Muscle layer of colon (tissue), 2 donors: Measurements from ENCODE around the gene NFYA.

ENCODE experiments used
- H3K27ac ChIP-seq: one replicate; pipeline ENCODE4 v1.7.0; 2013; ENCODE audit warnings: low read depth, mild to moderate bottlenecking, low read length, moderate library complexity
- H3K27me3 ChIP-seq, 2 donors: one replicate each; pipeline ENCODE4 v1.7.0; 2013; ENCODE audit warnings: low read length in 2 of 2, mild to moderate bottlenecking in 2 of 2; ENCODE audit not compliant: insufficient read depth in 2 of 2, control insufficient read depth in 1 of 2
- H3K36me3 ChIP-seq: one replicate; pipeline ENCODE4 v1.7.0; 2013; ENCODE audit warnings: mild to moderate bottlenecking, low read length; ENCODE audit not compliant: insufficient read depth
- H3K4me1 ChIP-seq: one replicate; pipeline ENCODE4 v1.7.0; 2013; ENCODE audit warnings: mild to moderate bottlenecking, low read length; ENCODE audit not compliant: insufficient read depth
- H3K4me3 ChIP-seq, 2 donors: one replicate each; pipeline ENCODE4 v1.7.0; 2013; ENCODE audit warnings: low read length in 2 of 2, low read depth in 1 of 2, mild to moderate bottlenecking in 1 of 2, moderate library complexity in 1 of 2
- H3K9ac ChIP-seq: one replicate; pipeline ENCODE4 v1.7.0; 2013; ENCODE audit warnings: low read length
- H3K9me3 ChIP-seq: one replicate; pipeline ENCODE4 v1.7.0; 2013; ENCODE audit warnings: mild to moderate bottlenecking, low read length
- donor health status: abdominal sarcoma.
- donor health status: Adenocarcinoma of cecum.

The NFYA gene

GRCh38 chr6:41072836-41073202 is at the start of gene NFYA:
Gene NFYA (plus strand): TSS chr6:41072974. CDS start chr6:41079090, 6,116 bp downstream.
- Histone ChIP-seq H3K9ac (peak within 1 kb of the TSS; percentile 90), H3K4me3 (peak within 1 kb of the TSS; percentile 77 to 88), H3K36me3 (peaks cover 9% of the 10 kb centered on the region), H3K27ac (peak within 1 kb of the TSS; percentile 100), H3K4me1 (peaks cover 31% of the 10 kb centered on the region), H3K9me3 (no peaks in the 10 kb centered on the region), H3K27me3 (no peaks in the 10 kb centered on the region)

DNA sequence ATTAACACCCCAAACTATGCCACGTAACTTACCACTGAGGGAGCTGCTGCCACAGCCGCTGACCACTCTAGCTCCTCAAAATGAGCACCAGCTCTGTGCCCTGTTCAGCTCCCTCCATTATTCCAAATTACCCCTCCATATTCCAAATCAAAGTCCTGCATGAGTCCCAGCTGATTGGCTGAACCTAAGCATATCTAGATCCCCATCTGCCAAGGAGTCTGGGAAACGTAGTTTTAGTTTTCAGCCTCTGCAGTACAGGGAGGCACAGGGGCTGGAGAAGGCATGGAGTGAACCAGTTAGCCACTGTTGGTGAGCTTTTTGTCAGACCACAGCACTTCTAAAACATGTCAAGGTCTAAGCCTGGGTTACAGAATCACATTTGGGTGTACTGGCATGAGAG is 49.7 kb upstream of the NFYA start:
- H3K4me1 ChIP-seq = peaks cover 16% of the 10 kb centered on the region
- H3K27me3 ChIP-seq = no peaks in the 10 kb centered on the region
- H3K4me3 ChIP-seq = no peak overlapping the region
- H3K9ac ChIP-seq = no peak overlapping the region
- no peaks in the 10 kb centered on the region for H3K9me3 ChIP-seq
- no peaks in the 10 kb centered on the region for H3K36me3 ChIP-seq
- no peak overlapping the region for H3K27ac ChIP-seq

DNA sequence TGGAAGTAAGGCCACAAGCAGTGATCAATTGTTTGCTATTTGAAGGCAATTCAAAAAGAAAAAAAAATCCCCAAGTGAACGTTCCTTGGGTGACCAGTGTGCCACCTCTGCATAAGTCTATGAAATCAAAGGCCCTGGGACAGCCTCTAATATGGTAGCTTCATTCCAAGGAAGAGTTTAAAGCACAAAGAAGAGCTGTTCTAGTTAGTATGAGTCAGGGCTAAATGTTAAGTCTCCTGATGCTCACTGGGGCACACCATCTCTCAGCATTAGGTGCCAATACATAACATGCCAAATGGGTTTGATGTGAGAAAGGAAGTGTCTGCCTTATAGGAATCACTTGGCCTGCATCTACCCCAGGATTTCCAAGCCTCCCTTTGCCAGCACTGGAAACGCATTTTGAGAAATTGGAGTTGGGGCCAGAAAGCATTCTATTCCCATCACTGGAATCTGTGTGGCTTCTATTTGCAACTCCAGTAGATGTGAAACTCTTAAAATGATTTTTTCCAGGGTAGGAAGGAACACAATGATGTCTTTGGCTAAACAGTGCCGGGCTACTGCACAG is 46.7 kb upstream of the NFYA start:
- Histone ChIP-seq H3K27ac (no peak overlapping the region), H3K36me3 (no peaks in the 10 kb centered on the region), H3K9ac (no peak overlapping the region), H3K9me3 (no peaks in the 10 kb centered on the region), H3K4me1 (peaks cover 25% of the 10 kb centered on the region), H3K27me3 (no peaks in the 10 kb centered on the region), H3K4me3 (no peak overlapping the region)

DNA sequence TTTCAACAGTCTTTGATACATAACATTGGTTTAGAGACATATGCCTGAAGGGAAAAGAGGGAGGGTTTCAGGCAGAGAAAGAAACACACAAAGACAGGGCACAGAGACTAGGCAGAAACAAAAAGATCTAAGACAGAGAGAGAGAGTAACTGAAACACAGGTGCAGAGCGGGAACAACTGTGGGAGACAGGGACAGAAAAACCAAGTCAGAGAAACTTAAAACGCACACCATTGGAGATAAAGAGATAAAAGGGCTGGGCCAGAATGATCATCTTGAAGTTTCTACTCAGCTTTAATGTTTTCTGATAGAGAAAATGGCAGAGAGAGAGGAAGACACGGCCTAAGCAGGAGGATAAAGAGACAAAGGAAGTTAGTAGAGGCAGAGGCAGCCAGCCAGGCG is 45.5 kb upstream of the NFYA start:
- peak overlapping the region; percentile 28 to 69 for H3K4me3 ChIP-seq
- H3K27me3 ChIP-seq = no peaks in the 10 kb centered on the region
- H3K9ac ChIP-seq = no peak overlapping the region
- H3K4me1 ChIP-seq = peaks cover 22% of the 10 kb centered on the region
- no peaks in the 10 kb centered on the region for H3K9me3 ChIP-seq
- H3K36me3 ChIP-seq = no peaks in the 10 kb centered on the region
- no peak overlapping the region for H3K27ac ChIP-seq

DNA sequence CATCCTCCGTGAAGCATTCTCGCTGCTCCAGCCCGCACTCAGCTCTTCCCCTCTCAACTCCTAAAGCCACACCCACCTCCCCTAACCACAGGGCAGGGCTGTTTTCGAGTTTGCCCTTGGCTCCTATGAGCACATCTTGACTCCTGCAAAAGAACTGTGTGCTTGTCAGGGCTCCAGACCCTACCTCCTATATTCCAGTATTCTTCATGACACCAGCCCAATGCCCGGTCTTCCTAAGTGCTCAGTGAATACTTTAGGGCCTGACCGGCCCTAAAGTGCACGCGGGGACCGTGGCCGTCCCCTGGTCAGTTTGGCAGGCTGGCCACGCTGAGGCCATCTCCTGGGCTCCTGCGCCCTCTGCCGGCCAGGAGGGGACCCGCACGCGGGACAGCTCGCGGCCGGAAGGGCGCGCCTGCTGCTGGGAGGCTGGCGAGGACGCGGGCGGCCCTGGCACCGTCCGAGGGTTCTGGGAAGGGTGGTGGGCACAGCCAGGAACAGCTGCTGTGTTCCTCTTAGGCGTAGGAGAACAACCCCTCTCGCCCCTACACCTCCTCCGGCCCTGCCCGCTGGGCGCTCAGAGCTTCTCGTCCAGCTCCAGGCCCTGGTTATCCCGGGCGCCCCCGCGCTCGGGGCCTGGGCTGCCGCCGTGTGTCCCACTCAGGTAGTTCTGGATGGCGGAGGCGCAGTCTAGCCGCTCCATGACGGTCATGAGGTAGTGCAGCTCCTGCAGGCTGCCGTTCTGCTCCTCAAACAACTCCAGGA is 44.8 kb upstream of the NFYA start:
- Histone ChIP-seq H3K9ac (no peak overlapping the region), H3K4me3 (peak overlapping the region; percentile 28 to 69), H3K27me3 (no peaks in the 10 kb centered on the region), H3K36me3 (no peaks in the 10 kb centered on the region), H3K27ac (peak overlapping the region; percentile 39), H3K4me1 (peaks cover 17% of the 10 kb centered on the region), H3K9me3 (no peaks in the 10 kb centered on the region)

DNA sequence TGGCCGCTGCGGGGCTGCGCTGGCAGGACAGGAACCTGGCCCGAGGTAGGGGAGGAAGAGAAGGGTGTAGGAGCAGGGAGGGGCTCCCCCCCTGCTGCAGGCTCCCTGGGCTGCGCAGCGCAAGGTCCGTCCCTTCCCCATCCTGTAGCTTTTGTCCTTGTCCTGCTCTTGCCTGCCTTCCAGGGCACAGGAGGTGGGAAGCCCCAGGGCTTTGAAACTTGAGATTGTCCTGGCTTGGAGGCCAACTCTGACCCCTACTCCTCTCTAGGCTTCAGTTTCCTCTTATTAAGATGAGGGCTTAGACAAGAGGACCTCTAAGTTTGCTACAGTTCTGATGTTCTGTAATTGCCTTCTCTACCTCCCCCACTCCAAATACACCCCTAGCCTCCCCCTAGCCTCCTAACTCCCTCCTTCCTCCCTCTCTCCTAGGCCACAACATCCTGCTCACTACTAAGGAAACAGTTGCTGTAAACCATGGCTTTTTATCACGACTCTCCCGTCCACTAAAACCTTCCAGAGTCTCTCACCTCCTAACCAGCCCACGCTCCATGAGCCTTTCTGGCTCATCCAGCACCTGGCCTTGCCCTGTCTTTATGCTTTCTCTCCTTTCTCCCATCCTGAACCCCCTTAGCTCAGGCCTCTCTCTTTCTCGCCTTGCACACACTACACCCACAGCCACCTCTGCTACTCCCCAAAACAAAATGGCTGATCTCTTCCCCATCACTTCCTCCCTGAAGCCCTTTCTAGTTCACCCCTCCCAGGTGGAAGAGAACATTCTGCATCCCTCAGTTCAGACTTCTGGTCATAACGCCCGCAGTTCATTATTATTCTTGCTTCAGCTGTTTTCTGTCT is 44.0 kb upstream of the NFYA start:
- no peaks in the 10 kb centered on the region for H3K27me3 ChIP-seq
- H3K9me3 ChIP-seq = no peaks in the 10 kb centered on the region
- no peaks in the 10 kb centered on the region for H3K36me3 ChIP-seq
- no peak overlapping the region for H3K9ac ChIP-seq
- H3K27ac ChIP-seq = peak overlapping the region; percentile 39
- H3K4me1 ChIP-seq = peaks cover 17% of the 10 kb centered on the region
- H3K4me3 ChIP-seq = peak overlapping the region; percentile 28 to 69

- Histone ChIP-seq H3K4me1 (peaks cover 9% of the 10 kb centered on the region), H3K9me3 (no peaks in the 10 kb centered on the region), H3K4me3 (no peak overlapping the region), H3K27ac (no peak overlapping the region), H3K36me3 (no peaks in the 10 kb centered on the region), H3K27me3 (no peaks in the 10 kb centered on the region), H3K9ac (no peak overlapping the region)
Observed at GRCh38 chr6:41032830-41033229, 39.9 kb upstream of the NFYA start.

GRCh38 chr6:41033776-41034175 is 39.0 kb upstream of the NFYA start:
- Histone ChIP-seq H3K9me3 (no peaks in the 10 kb centered on the region), H3K9ac (no peak overlapping the region), H3K4me3 (no peak overlapping the region), H3K27ac (no peak overlapping the region), H3K36me3 (no peaks in the 10 kb centered on the region), H3K4me1 (peaks cover 3% of the 10 kb centered on the region), H3K27me3 (no peaks in the 10 kb centered on the region)

DNA sequence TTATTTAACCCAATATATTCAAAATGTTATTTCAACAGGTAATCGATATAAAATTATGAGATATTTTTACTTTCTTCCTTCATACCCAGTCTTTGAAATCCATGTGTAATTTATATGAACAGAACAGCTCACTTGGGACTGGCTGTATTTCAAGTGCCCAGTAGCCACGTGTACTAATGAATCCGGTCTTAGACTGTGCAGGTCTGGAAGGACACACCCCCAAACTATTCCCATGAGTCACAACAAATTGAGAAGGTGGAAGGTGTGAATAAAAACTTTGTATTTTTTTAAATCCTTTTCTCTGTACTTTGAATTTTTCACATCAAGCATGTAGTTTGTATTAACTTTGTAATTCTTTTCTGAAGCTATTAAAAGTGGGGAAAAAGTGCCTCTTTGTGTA is 36.6 kb upstream of the NFYA start:
- Histone ChIP-seq H3K9me3 (no peaks in the 10 kb centered on the region), H3K36me3 (no peaks in the 10 kb centered on the region), H3K4me3 (no peak overlapping the region), H3K4me1 (no peaks in the 10 kb centered on the region), H3K27me3 (no peaks in the 10 kb centered on the region), H3K27ac (no peak overlapping the region), H3K9ac (no peak overlapping the region)

DNA sequence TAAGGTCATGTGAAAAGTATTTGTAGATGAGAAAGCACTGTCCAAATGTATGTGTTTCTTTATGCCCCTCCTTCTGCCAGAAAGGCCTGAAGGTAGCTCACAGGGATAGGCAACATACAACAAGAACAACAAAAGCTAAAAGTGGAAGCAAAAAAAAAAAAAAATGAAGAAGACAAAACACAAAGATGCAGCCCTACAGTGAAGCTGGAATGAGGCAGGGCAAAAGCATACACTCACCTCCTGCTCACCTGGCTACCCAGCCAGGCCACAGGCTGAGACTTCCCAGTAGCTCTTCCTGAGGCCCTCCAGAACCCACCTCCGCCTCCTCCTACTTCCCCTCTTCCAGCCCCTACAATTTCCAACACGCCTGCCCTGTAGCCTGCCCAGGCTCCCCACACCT is 36.2 kb upstream of the NFYA start:
- H3K9me3 ChIP-seq = no peaks in the 10 kb centered on the region
- H3K27me3 ChIP-seq = no peaks in the 10 kb centered on the region
- H3K36me3 ChIP-seq = no peaks in the 10 kb centered on the region
- no peaks in the 10 kb centered on the region for H3K4me1 ChIP-seq
- no peak overlapping the region for H3K4me3 ChIP-seq
- no peak overlapping the region for H3K9ac ChIP-seq
- H3K27ac ChIP-seq = no peak overlapping the region

GRCh38 chr6:41037107-41037900 is 35.5 kb upstream of the NFYA start:
- H3K36me3 ChIP-seq = no peaks in the 10 kb centered on the region
- H3K27me3 ChIP-seq = no peaks in the 10 kb centered on the region
- no peak overlapping the region for H3K4me3 ChIP-seq
- no peaks in the 10 kb centered on the region for H3K9me3 ChIP-seq
- no peak overlapping the region for H3K9ac ChIP-seq
- H3K27ac ChIP-seq = no peak overlapping the region
- H3K4me1 ChIP-seq = no peaks in the 10 kb centered on the region
